Cerebellar cortex (tissue), 1 donor: ENCODE results near the gene ARHGAP21.

ENCODE experiments used
- DNase-seq: peaks from one replicate; pipeline ENCODE4 v3.0.0-alpha.2; 2015; ENCODE audit warnings: low spot score

The ARHGAP21 gene

GRCh38 chr10:24574161-24574560, 149.5 kb downstream of the ARHGAP21 start:
- peak; percentile 54 for DNase-seq

DNA sequence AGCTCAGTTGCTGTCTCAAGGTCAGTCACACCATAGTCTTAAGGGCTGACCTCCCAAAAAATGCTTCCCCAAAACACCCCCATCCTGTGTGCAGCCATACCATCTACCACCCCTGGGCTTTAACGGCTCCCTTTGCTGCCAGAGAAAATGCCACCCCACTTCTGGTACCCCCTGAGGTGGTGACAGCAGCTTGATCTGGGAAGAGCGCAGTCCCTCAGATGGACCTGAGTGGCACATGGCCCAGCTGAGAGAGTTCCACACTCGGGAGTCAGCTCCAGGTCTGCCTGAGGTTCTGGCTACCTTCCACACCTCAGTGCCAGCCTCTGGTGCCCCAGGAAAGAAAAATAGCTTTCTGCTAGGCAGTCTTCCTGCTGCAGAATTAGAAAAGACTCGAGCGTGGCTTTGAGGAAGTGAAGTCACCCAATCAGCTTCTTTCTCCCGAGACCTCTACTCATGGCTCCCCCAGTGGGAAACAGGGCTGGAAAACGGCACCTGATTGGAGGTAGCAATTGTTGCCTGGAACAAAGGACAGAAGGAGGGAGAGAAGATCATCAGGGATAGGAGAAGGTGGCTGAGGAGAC, 151.7 kb downstream of the ARHGAP21 start:
- peak; percentile 43 for DNase-seq

GRCh38 chr10:24570658-24571426, 152.8 kb downstream of the ARHGAP21 start:
- no peak for DNase-seq

DNA sequence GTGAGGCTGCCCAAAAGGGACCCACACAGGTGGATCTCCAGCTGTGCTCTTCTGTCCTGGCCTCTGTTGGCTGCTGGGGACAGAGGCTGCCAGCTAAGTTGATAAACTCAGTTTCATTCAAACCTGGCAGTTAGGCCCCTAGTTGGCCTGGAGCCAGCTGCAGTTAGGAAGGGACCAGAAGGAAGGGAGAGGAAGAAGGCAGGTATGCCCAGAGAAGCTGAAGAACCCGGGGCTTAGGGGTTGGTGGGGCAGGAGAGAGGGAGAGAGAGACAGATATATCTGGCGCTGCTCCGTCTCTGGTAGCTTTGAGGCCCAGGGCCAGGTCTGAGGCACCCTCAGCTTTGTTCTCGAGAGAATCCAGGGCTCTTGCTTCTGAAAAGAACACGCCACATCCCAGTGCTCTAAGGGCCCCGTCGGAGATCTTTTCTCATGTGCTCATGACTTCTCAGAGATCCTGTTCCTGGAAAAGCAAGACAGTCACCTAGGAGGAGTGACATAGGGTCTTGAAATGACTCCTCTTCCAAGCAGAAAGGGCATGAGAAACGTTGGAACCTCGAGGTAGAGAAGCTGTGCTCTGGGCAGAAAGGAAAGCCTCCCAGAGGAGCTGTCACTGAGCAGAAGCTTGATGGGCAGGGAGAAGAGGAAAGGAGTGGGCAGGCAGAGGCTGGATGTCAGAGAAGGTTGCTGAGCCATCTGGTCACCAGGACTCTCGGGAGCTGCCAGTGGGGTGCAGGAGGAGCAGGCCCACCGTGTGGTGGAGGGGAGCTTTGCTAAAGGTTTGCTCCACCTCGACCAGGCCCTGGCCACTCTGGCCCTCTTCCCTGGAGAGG, 153.6 kb downstream of the ARHGAP21 start:
- no peak for DNase-seq

- DNase-seq = no peak
Measured at GRCh38 chr10:24569330-24569796, 154.3 kb downstream of the ARHGAP21 start.

GRCh38 chr10:24568042-24568441, 155.6 kb downstream of the ARHGAP21 start:
- no peak for DNase-seq

- no peak for DNase-seq
Measured at GRCh38 chr10:24561453-24561852, 162.2 kb downstream of the ARHGAP21 start.

DNA sequence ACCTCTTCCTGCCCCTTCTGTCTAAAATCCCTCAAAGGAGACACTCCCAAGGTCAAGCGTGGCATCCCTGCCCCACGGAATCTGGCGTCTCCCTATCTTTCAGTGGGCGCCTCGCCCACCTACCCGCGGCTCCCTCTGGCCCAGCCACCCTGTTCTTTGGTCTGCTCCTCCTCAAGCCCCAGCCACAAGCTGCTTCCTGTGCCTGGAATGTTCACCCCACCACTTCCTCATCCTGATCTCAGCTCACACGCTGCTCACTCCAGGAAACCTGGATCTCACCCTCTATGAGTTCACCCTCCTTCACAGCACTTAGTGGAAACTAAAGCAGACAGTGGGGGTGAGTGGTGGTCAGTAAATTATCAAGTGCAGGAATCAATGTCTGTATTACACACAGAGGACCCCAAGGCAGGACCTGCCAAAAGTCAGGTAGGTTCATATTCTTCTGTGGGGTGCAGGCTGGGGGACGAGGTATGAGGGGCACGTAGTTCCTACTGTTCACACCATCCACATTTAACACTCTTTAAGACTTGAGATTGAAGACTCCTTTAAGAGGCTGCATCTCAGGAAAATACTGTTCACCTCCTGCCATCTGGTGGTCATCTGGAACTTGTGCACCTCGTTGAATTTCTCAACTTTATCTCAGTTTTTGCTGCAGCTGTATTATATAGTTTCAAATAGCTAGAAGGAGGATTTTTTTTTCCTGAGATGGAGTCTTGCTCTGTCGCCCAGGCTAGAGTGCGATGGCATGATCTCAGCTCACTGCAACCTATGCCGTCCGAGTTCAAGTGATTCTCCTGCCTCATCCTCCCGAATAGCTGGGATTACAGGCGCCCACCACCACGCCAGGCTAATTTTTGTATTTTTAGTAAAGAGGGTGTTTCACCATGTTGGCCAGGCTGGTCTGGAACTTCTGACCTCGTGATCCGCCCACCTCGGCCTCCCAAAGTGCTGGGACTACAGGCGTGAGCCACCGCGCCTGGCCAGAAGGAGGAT, 166.6 kb downstream of the ARHGAP21 start:
- DNase-seq = peak; percentile 71

- no peak for DNase-seq
Measured at GRCh38 chr10:24556126-24556749, 167.4 kb downstream of the ARHGAP21 start.

GRCh38 chr10:24554036-24554435, 169.7 kb downstream of the ARHGAP21 start:
- no peak for DNase-seq

- DNase-seq = no peak
Measured at GRCh38 chr10:24553051-24553612, 170.6 kb downstream of the ARHGAP21 start.

DNA sequence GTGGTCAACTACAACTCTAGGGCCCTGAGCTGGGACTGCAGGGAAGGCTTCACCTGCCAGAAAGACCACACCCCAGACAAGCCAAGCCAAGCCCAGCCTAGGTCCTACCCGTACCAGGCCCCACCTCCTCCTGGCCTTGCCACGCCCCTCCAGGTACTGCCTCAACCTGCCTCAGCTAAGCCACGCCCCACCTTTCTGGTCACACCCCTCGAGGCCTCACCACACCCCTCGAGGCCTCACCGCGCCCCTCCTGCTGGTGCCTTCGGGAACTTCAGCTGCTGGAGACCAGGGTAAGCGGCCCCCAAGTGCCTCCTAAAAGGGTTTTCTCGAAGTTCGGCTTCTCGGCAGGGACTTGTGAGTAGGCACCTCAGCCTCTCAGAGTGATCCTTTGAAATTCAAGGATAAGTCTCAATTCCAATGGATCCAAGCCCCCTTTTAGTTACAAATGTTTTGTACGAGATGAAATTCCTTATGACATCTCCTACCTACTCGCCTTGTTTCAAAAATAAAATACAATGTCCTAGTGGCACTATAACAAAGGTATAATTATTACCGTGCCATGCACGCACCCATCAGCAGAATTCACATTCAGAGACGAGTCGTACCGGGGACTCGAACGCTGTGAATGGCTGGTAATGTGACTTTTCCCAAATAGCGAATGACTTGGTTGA, 171.2 kb downstream of the ARHGAP21 start:
- peak; percentile 24 for DNase-seq

DNA sequence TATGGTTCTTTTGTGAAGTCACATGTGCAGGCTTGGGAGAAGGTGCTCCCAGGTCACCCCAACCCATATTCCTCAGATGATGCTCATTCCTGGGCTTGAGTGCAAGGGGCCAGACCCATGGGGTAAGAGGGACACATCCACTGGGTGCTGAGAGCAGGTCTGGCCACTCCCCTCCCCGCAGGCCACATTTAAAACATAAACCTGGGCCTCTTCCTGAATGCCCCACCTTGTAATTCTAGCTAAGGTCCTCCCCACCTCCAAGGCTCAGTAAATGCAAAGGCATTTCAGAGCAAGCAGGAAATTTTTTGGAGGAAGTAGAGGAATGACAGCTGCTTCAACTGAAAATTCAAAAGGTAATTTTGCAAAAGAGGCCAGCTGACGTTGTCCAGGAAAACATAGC, 172.5 kb downstream of the ARHGAP21 start:
- no peak for DNase-seq

GRCh38 chr10:24550680-24551079, 173.0 kb downstream of the ARHGAP21 start:
- no peak for DNase-seq

DNA sequence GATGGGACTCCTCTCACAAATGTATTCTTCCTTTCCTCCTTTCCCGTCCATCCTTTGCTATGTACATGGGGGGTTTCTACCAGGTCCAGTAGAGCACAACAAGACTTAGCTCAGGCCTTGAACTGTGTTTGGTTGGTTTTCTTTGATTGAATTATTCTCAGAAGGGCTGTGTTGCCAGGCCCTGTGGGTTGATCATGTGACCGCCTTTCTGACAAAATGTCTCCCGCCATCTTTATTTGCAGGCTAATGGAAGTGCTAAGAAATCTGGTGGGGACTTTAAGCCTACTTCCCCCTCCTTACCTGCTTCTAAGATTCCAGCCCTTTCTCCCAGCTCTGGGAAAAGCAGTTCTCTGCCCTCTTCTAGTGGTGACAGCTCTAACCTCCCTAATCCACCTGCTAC, 178.1 kb downstream of the ARHGAP21 start:
- DNase-seq = no peak

DNA sequence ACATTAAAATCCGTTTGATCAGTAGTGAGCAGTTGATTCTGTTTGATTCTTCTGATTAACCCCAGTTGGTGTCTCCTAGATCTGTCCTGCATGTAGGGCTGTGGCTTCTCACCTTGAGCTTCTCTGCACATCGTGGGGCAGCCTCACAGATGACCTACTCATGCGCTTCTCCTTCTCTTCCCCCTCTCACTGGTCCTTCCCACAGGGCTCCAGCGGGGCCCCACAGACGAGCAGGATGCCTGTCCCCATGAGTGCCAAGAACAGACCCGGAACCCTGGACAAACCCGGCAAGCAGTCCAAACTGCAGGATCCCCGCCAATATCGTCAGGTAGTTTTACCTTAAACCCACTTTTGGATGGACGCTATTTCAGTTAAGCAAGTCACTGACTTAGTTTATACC, 178.9 kb downstream of the ARHGAP21 start:
- no peak for DNase-seq

- DNase-seq = no peak
Measured at GRCh38 chr10:24542314-24543270, 181.1 kb downstream of the ARHGAP21 start.

DNA sequence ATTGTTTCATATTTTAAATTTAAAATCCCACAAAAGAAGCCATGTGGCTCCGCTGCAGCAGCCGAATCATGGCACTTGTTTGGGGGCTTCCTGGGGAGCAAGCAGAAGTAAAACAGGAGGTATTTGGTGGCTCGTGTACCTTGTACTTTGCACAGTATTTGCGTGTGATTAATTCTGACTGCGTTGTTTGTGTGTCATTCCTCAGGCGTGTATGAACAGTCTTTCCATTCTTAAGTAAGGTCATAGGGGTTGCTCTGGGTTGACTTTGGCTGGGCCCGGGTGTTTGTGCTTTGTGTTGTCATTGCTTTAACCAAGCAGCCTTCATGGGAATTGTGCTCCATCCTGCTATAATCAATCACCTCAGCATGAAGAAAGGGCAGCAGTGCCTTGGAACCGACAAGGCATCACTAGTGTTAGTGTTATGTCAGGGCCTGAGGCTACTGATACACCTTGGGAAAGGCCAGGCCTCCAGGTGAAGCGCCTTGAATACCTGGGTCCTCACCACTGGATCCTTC, 182.4 kb downstream of the ARHGAP21 start:
- DNase-seq = no peak

DNA sequence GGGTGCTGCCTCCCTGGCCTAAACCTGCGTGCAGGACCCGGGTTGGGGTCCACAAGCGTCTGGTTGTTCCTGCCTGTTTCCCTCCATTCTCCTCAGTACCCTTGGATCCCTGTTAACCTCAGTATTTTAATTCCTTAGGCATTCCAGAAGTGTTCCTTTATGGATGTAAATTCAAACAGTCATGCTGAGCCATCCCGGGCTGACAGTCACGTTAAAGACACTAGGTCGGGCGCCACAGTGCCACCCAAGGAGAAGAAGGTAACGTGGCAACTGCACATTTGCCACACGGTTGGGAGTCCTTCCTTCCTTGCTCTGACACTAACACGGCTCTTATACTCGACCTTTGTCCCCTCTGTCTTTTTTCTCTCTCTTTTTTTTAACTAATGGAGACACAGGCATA, 187.1 kb downstream of the ARHGAP21 start:
- DNase-seq = no peak
